Measurements from ENCODE around the gene ELL2.

Gene ELL2

DNA sequence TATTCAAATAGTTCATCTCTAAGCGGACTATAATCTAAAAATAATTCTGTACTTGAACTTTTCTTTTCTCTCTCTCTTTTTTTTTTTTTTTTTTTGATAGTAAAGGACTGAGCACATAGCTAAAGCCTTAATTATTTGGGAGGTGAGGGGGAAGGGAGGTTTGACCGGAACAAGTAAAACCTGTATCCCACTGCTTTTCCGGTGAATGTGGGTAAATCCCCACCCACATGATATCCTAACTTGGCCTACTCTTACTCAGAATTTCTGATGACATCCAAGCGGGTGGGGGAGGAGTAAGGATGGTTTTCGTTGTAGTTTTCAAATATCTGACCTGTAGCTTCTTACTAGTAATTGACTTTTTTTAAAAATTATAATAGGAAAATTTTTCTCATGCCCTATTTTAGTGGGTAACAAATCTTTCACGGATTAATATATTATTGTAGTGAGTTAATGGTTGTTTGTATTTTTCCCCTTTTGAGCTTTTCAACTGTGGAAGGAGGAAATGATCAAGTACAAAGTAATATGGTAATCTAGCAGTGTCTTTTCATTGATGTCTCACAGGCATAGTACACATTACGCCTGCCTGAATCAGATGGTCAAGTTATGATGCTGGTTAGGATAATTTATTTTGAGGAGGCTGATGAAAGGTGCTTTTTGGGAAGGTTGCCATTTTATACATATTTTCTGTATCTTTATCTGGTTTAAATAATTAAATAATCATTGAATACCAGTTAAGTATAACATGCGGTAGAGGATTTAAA, 2.2 kb upstream of the ELL2 start:
- TF ChIP-seq TCF4 (CRISPR knock-in tag; IDR thresholded peaks at IDR 0.05; ENCODE audit: borderline replicate concordance) (no peak), CSDC2 (CRISPR knock-in tag; IDR thresholded peaks at IDR 0.05) (no peak), SNAI2 (CRISPR knock-in tag; IDR thresholded peaks at IDR 0.05) (no peak), ZFP3 (CRISPR knock-in tag; IDR thresholded peaks at IDR 0.05) (no peak), ZNF70 (CRISPR knock-in tag; IDR thresholded peaks at IDR 0.05) (no peak), ZNF565 (CRISPR knock-in tag; conservative IDR thresholded peaks at IDR 0.05; ENCODE audit: low read depth) (no peak), BACH2 (CRISPR knock-in tag; IDR thresholded peaks at IDR 0.05; ENCODE audit: borderline replicate concordance) (no peak), OSR1 (CRISPR knock-in tag; IDR thresholded peaks at IDR 0.05) (no peak), PPARA (CRISPR knock-in tag; IDR thresholded peaks at IDR 0.05; ENCODE audit: borderline replicate concordance) (no peak), TOX (CRISPR knock-in tag; IDR thresholded peaks at IDR 0.05; ENCODE audit: borderline replicate concordance) (no peak), ZFP30 (CRISPR knock-in tag; IDR thresholded peaks at IDR 0.05) (no peak), ARNTL (CRISPR knock-in tag; IDR thresholded peaks at IDR 0.05; ENCODE audit: borderline replicate concordance, low read depth) (no peak)
- TF ChIP-seq, protein P1, sequence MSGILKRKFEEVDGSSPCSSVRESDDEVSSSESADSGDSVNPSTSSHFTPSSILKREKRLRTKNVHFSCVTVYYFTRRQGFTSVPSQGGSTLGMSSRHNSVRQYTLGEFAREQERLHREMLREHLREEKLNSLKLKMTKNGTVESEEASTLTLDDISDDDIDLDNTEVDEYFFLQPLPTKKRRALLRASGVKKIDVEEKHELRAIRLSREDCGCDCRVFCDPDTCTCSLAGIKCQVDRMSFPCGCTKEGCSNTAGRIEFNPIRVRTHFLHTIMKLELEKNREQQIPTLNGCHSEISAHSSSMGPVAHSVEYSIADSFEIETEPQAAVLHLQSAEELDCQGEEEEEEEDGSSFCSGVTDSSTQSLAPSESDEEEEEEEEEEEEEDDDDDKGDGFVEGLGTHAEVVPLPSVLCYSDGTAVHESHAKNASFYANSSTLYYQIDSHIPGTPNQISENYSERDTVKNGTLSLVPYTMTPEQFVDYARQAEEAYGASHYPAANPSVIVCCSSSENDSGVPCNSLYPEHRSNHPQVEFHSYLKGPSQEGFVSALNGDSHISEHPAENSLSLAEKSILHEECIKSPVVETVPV (CRISPR knock-in tag; IDR thresholded peaks at IDR 0.05) = no peak
- TF ChIP-seq, protein P2, sequence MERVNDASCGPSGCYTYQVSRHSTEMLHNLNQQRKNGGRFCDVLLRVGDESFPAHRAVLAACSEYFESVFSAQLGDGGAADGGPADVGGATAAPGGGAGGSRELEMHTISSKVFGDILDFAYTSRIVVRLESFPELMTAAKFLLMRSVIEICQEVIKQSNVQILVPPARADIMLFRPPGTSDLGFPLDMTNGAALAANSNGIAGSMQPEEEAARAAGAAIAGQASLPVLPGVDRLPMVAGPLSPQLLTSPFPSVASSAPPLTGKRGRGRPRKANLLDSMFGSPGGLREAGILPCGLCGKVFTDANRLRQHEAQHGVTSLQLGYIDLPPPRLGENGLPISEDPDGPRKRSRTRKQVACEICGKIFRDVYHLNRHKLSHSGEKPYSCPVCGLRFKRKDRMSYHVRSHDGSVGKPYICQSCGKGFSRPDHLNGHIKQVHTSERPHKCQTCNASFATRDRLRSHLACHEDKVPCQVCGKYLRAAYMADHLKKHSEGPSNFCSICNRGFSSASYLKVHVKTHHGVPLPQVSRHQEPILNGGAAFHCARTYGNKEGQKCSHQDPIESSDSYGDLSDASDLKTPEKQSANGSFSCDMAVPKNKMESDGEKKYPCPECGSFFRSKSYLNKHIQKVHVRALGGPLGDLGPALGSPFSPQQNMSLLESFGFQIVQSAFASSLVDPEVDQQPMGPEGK (CRISPR knock-in tag; IDR thresholded peaks at IDR 0.05; ENCODE audit: borderline replicate concordance) = no peak

DNA sequence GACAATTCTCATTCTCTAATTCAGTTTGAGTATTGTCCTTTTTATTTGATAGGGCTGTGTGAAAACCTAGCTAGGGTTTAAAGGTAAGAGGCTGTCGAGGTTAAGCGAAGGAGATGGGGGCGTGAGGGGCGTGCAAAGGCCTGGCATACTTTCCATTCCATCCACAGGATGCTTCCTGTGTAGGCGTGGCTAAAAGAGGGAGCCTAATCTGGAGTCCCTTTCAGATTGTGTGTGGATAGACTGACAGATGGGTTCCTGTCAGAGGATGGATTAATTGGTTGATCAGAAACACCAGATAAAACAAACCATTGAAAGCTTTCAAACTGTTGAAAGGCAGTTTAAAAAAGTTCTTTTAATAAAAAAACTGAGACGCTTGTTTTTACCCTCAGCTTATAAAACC, 1.1 kb upstream of the ELL2 start:
- TF ChIP-seq PPARA (CRISPR knock-in tag; IDR thresholded peaks at IDR 0.05; ENCODE audit: borderline replicate concordance) = no peak
- no peak for TF ChIP-seq SNAI2 (CRISPR knock-in tag; IDR thresholded peaks at IDR 0.05)
- TF ChIP-seq, protein P3, sequence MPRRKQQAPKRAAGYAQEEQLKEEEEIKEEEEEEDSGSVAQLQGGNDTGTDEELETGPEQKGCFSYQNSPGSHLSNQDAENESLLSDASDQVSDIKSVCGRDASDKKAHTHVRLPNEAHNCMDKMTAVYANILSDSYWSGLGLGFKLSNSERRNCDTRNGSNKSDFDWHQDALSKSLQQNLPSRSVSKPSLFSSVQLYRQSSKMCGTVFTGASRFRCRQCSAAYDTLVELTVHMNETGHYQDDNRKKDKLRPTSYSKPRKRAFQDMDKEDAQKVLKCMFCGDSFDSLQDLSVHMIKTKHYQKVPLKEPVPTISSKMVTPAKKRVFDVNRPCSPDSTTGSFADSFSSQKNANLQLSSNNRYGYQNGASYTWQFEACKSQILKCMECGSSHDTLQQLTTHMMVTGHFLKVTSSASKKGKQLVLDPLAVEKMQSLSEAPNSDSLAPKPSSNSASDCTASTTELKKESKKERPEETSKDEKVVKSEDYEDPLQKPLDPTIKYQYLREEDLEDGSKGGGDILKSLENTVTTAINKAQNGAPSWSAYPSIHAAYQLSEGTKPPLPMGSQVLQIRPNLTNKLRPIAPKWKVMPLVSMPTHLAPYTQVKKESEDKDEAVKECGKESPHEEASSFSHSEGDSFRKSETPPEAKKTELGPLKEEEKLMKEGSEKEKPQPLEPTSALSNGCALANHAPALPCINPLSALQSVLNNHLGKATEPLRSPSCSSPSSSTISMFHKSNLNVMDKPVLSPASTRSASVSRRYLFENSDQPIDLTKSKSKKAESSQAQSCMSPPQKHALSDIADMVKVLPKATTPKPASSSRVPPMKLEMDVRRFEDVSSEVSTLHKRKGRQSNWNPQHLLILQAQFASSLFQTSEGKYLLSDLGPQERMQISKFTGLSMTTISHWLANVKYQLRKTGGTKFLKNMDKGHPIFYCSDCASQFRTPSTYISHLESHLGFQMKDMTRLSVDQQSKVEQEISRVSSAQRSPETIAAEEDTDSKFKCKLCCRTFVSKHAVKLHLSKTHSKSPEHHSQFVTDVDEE (CRISPR knock-in tag; IDR thresholded peaks at IDR 0.05) = no peak
- TF ChIP-seq ZNF70 (CRISPR knock-in tag; IDR thresholded peaks at IDR 0.05) = no peak
- no peak for ATAC-seq

More for the DNA sequence above, 2.2 kb upstream of the ELL2 start:
- no peak for ATAC-seq

DNA sequence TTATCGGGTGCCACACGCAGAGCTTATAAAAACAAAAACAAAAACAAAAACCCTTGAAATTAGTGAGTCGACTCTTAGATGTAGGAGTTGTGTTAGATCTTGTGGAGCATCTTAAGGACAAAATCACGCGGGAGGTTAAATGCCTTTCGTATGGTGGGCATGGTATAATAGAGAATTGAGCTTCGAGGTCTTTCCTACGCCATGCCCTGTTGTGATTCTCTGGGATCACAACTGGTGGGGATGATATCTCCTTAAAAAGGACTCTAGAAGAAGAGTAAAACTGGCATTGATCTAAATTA, 773 bp upstream of the ELL2 start:
- no peak for ATAC-seq

More for the DNA sequence above, 773 bp upstream of the ELL2 start:
- TF ChIP-seq OSR1 (CRISPR knock-in tag; IDR thresholded peaks at IDR 0.05) (no peak), CSDC2 (CRISPR knock-in tag; IDR thresholded peaks at IDR 0.05) (no peak), PPARA (CRISPR knock-in tag; IDR thresholded peaks at IDR 0.05; ENCODE audit: borderline replicate concordance) (no peak), ZNF565 (CRISPR knock-in tag; conservative IDR thresholded peaks at IDR 0.05; ENCODE audit: low read depth) (no peak), ZFP3 (CRISPR knock-in tag; IDR thresholded peaks at IDR 0.05) (no peak), BACH2 (CRISPR knock-in tag; IDR thresholded peaks at IDR 0.05; ENCODE audit: borderline replicate concordance) (no peak), ZNF70 (CRISPR knock-in tag; IDR thresholded peaks at IDR 0.05) (no peak), ZC3H10 (CRISPR knock-in tag; IDR thresholded peaks at IDR 0.05) (no peak)
- TF ChIP-seq, protein P3 (CRISPR knock-in tag; IDR thresholded peaks at IDR 0.05) = no peak
- TF ChIP-seq, protein P4, sequence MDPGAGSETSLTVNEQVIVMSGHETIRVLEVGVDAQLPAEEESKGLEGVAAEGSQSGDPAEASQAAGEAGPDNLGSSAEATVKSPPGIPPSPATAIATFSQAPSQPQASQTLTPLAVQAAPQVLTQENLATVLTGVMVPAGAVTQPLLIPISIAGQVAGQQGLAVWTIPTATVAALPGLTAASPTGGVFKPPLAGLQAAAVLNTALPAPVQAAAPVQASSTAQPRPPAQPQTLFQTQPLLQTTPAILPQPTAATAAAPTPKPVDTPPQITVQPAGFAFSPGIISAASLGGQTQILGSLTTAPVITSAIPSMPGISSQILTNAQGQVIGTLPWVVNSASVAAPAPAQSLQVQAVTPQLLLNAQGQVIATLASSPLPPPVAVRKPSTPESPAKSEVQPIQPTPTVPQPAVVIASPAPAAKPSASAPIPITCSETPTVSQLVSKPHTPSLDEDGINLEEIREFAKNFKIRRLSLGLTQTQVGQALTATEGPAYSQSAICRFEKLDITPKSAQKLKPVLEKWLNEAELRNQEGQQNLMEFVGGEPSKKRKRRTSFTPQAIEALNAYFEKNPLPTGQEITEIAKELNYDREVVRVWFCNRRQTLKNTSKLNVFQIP (CRISPR knock-in tag; IDR thresholded peaks at IDR 0.05; ENCODE audit: borderline replicate concordance, low read depth) = no peak
- TF ChIP-seq, protein P1 (CRISPR knock-in tag; IDR thresholded peaks at IDR 0.05) = no peak
- TF ChIP-seq, protein P2 (CRISPR knock-in tag; IDR thresholded peaks at IDR 0.05; ENCODE audit: borderline replicate concordance) = no peak
